ENCODE results near the gene BMP10. TPM values are rescaled to one million over a fixed set of nuclear protein-coding genes. Genes with fewer than 3 reads are reported as not detected.

The BMP10 gene, protein sequence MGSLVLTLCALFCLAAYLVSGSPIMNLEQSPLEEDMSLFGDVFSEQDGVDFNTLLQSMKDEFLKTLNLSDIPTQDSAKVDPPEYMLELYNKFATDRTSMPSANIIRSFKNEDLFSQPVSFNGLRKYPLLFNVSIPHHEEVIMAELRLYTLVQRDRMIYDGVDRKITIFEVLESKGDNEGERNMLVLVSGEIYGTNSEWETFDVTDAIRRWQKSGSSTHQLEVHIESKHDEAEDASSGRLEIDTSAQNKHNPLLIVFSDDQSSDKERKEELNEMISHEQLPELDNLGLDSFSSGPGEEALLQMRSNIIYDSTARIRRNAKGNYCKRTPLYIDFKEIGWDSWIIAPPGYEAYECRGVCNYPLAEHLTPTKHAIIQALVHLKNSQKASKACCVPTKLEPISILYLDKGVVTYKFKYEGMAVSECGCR
- not detected for total RNA-seq

DNA sequence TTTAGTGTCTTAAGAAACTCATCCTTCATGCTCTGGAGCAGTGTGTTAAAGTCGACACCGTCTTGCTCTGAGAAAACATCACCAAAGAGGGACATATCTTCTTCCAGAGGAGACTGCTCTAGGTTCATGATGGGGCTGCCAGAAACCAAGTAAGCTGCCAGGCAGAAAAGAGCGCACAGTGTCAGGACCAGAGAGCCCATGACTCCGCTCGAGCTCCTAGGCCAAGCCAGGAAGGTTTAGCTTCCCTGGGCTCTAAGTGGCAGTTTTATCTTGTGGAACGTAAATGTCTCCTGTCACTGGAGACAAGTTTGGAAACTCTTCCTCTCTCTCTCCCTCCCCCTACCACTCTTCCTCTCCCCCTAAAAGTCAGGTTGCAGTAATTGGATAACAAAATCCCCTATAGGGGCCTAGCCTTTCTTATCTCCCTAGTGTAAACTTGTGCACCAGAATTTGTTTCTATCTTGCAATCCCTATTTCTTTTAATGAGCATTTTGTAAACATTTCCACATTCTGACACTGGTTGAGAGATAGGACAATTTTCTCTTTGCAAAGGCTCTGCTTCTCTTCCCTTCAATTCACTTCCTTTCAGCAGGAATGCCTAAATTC is at the start of gene BMP10:
Gene BMP10, minus strand, starts transcription at position 239 of the 606 bp plus-strand sequence. Its CDS starts 39 bp downstream, at position 200.

Other genes starting within 250 kb of the BMP10 start
- 2.8 TPM for gene PROKR1, start 227.8 kb downstream of the BMP10 start, total RNA-seq
- 1.3 TPM for gene ARHGAP25, start 136.6 kb downstream of the BMP10 start, total RNA-seq
- gene GKN2, start 81.5 kb upstream of the BMP10 start, total RNA-seq, result not detected
- gene GKN1, start 103.2 kb upstream of the BMP10 start, total RNA-seq, result not detected
- gene ANTXR1, start 141.8 kb upstream of the BMP10 start, total RNA-seq, result 31.9 TPM

All from parietal lobe (tissue), 1 donor.